Measurements from ENCODE around the gene CLRN2. TPM values are rescaled to one million over a fixed set of nuclear protein-coding genes. Genes with fewer than 3 reads are reported as not detected.

The CLRN2 gene
- total RNA-seq, 4 donors from 2014 or later: not detected

Other genes starting within 250 kb of the CLRN2 start
- 10 to 100 TPM in 1 of 4 donors, 1 to 10 TPM in 3; 2.3 to 13.6 (median 6.0) TPM for gene QDPR, start 3.1 kb upstream of the CLRN2 start, total RNA-seq
- gene LAP3, start 62.0 kb downstream of the CLRN2 start, total RNA-seq: 10 to 100 TPM; 40.8 to 94.2 (median 80.1) TPM
- gene MED28, start 99.5 kb downstream of the CLRN2 start, total RNA-seq: 10 to 100 TPM; 12.9 to 23.3 (median 17.6) TPM